ENCODE data around the gene PLEKHN1.

PLEKHN1 gene

GRCh38 chr1:960363-961131 lies 5.7 kb upstream of the PLEKHN1 start, which contains the start of gene KLHL17:
TSS of gene KLHL17 (plus strand) at chr1:960584. CDS start at chr1:960694, 110 bp downstream.
- DNase-seq (ENCODE audit: low read depth in 1 of 2, low spot score in 1 of 2): peak; percentile 52 to 80

- no peak for DNase-seq (ENCODE audit: low read depth in 1 of 2, low spot score in 1 of 2)
Observed at GRCh38 chr1:961132-961669, 5.1 kb upstream of the PLEKHN1 start.

GRCh38 chr1:962381-963300 lies 3.6 kb upstream of the PLEKHN1 start:
- DNase-seq (ENCODE audit: low read depth in 1 of 2, low spot score in 1 of 2): no peak

- no peak for DNase-seq (ENCODE audit: low read depth in 1 of 2, low spot score in 1 of 2)
Observed at GRCh38 chr1:963301-963651, 3.0 kb upstream of the PLEKHN1 start.

- no peak for DNase-seq (ENCODE audit: low read depth in 1 of 2, low spot score in 1 of 2)
Observed at GRCh38 chr1:963746-964525, 2.3 kb upstream of the PLEKHN1 start.

GRCh38 chr1:964691-965525 lies 1.4 kb upstream of the PLEKHN1 start:
- DNase-seq (ENCODE audit: low read depth in 1 of 2, low spot score in 1 of 2): no peak

- DNase-seq (ENCODE audit: low read depth in 1 of 2, low spot score in 1 of 2): no peak
Observed at GRCh38 chr1:965526-966134, 652 bp upstream of the PLEKHN1 start.

GRCh38 chr1:966704-967300 lies 520 bp downstream of the PLEKHN1 start:
- peak; percentile 65 to 85 for DNase-seq (ENCODE audit: low read depth in 1 of 2, low spot score in 1 of 2)

- DNase-seq (ENCODE audit: low read depth in 1 of 2, low spot score in 1 of 2): no peak
Observed at GRCh38 chr1:967466-968343, 1.4 kb downstream of the PLEKHN1 start.

- DNase-seq (ENCODE audit: low read depth in 1 of 2, low spot score in 1 of 2): no peak
Observed at GRCh38 chr1:969260-969855, 3.1 kb downstream of the PLEKHN1 start.

- no peak for DNase-seq (ENCODE audit: low read depth in 1 of 2, low spot score in 1 of 2)
Observed at GRCh38 chr1:970242-970972, 4.1 kb downstream of the PLEKHN1 start.

GRCh38 chr1:970973-971730 lies 4.9 kb downstream of the PLEKHN1 start:
- no peak for DNase-seq (ENCODE audit: low read depth in 1 of 2, low spot score in 1 of 2)

GRCh38 chr1:971751-972506 lies 5.6 kb downstream of the PLEKHN1 start:
- DNase-seq (ENCODE audit: low read depth in 1 of 2, low spot score in 1 of 2): no peak

- DNase-seq (ENCODE audit: low read depth in 1 of 2, low spot score in 1 of 2): no peak
Observed at GRCh38 chr1:972726-973458, 6.6 kb downstream of the PLEKHN1 start.

Data from stimulated activated CD4-positive, alpha-beta T cell treated with anti-CD3 and anti-CD28 coated beads, Interleukin-15, amount 100 ng/mL, for 1 hour (primary cell).